ENCODE measurements around the gene SDR42E2.
"Not testable (repeated sequence)": the region's sequence is repeated elsewhere in the genome, so short reads cannot be mapped to it uniquely, and the experiment has no call there.

SDR42E2 gene

GRCh38 chr16:22161999-22162655, at the start of gene SDR42E2:
SDR42E2 (plus strand) TSS chr16:22162506; CDS start chr16:22165583, 3,077 bp downstream.
- no peak for DNase-seq

GRCh38 chr16:22116095-22116700, 46.1 kb upstream of the SDR42E2 start:
- no peak for DNase-seq

DNA sequence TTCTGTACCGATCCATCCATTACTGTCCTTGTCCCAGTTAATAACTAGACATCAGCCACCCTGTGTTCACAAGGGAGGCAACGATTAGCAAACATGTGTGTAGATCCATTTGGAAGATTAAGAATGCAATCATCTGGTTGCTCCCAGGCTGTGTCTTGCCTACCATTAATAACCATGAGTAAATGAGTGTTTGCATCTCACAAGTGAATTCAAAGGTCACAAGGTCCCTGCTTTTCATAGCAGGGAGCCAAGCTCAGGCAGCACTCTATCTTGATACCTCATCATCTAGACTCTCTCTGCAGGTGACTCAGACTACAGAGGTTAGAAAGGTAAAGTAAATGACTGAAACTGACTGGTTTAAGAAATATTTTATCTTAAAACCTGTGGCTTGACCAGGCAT, 44.7 kb upstream of the SDR42E2 start:
- DNase-seq, result no peak

- DNase-seq, result no peak
These were observed 41.9 kb upstream of the SDR42E2 start for GRCh38 chr16:22120440-22120839.

GRCh38 chr16:22122239-22122638, 40.1 kb upstream of the SDR42E2 start:
- DNase-seq, result no peak

DNA sequence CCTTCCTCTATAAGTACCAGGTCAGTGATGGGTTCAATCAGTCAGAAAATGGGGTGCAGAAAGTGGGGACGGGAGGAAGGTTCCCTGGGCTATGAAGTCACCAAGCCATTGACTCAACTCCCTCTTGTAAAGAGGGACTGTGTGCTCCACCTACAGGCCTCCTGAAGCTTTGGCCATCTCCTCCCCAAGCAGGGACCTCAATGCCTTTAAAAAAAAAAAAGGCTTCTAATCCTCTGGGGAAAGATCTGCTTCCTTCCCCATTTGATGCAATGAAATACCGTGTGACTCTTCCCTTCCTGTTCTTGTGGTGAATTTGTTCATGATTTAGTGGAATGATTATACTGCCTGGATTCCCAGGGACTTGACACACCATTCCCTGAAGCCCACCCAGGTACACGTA, 39.2 kb upstream of the SDR42E2 start:
- no peak for DNase-seq

- DNase-seq, result no peak
These were observed 38.4 kb upstream of the SDR42E2 start for GRCh38 chr16:22123759-22124490.

- DNase-seq, result no peak
These were observed 37.6 kb upstream of the SDR42E2 start for GRCh38 chr16:22124583-22125284.

- DNase-seq, result no peak
These were observed 36.2 kb upstream of the SDR42E2 start for GRCh38 chr16:22126037-22126558.

DNA sequence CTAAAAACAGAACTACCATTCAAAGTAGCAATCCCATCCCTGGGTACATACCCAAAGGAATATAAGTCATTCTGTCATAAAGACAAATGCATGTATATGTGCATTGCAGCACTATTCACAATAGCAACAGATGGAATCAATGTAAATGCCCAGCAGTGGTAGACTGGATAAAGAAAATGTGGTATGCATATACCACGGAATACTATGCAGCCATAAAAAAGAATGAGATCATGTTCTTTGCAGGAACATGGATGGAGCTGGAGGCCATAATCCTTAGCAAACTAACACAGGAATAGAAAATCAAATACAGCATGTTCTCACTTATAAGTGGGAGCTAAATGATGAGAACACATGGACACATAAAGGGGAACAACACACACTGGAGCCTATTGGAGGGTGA, 33.8 kb upstream of the SDR42E2 start:
- not testable (repeated sequence) for DNase-seq

GRCh38 chr16:22130528-22130927, 31.8 kb upstream of the SDR42E2 start:
- DNase-seq, result no peak

- no peak for DNase-seq
These were observed 29.5 kb upstream of the SDR42E2 start for GRCh38 chr16:22132801-22133200.

GRCh38 chr16:22138482-22138881, 23.8 kb upstream of the SDR42E2 start:
- no peak for DNase-seq

- DNase-seq, result no peak
These were observed 23.3 kb upstream of the SDR42E2 start for GRCh38 chr16:22139008-22139407.

DNA sequence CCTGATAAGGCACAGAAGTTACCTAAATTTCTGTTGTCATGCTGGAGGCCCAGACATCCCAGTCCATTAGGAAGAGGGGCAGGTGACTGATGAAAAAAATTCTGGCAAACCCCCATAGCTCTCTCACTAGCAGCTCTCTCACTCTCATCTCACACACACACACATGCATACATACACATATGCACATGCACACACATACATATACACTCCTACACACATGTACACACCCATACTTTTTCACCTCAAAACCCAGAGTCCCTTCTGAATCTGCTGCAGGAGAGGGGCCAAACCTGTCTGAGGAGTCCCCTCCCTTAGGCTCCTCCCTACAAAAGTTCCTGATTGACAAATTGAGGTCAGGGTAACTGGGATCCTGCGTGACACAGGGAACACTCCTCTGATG, 22.6 kb upstream of the SDR42E2 start:
- no peak for DNase-seq

GRCh38 chr16:22141767-22142166, 20.5 kb upstream of the SDR42E2 start:
- DNase-seq, result no peak

GRCh38 chr16:22144520-22144919, 17.8 kb upstream of the SDR42E2 start:
- DNase-seq, result no peak

GRCh38 chr16:22147853-22148252, 14.5 kb upstream of the SDR42E2 start:
- DNase-seq, result no peak

DNA sequence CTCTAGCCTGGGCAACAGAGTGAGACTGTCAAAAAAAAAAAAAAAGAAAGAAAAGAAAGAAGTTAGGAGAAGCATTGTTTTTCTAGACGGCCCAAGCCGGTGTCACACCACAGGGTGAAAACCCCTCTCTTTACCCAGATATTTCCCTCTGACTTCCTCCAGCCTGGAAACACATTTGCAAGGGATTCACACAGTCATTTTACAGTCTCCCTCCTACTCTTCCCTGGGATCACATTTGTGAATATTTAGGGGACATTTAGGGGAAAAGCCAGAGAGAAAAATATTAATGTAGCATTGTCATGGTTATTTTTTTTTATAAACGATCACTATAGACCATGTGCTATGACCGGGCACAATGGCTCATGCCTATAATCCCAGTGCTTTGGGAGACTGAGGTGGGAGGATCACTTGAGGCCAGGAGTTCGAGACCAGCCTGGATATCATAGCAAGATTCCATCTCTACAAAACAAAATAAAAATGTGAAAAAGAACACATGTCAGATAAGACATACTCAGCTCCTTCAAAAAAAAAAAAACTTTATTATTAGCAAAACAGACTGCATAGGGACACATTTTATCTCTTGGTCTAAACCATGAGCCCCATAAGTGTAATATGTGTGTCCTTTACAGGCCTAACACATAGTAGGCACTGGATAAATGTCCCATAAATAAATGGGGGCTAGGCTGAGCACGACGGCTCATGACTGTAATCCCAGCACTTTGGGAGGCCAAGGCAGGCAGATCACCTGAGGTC, 10.9 kb upstream of the SDR42E2 start:
- no peak for DNase-seq

- DNase-seq, result no peak
These were observed 10.0 kb upstream of the SDR42E2 start for GRCh38 chr16:22152316-22152715.

GRCh38 chr16:22153078-22153477, 9.2 kb upstream of the SDR42E2 start:
- not testable (repeated sequence) for DNase-seq

GRCh38 chr16:22161401-22161800, 905 bp upstream of the SDR42E2 start:
- no peak for DNase-seq

DNA sequence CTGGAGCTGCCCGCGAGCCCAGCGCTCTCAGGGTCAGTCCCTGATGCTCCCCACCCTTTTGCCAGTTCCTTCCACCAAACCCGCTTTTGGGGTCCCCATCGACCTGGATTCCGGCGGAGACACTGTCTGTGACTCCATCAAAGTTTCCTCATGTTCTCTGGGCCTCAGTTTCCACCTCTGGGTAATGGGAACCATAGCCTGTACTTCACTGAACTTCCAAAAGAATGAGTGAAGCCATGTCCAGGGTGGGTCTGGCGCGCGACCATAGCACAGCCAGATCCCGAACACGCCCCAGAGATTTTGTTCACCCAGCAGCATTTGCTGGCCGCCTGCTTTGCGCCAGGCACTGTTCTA, 327 bp downstream of the SDR42E2 start:
- no peak for DNase-seq
